Retina (tissue), 1 donor: ENCODE results near the gene FBXO11.

ENCODE experiments used
- DNase-seq: peaks from one replicate; pipeline ENCODE4 v3.0.0-alpha.2; 2016

The FBXO11 gene

GRCh38 chr2:47783486-47784351 is 122.6 kb downstream of the FBXO11 start:
- DNase-seq, result peak; percentile 74

GRCh38 chr2:47782671-47783485 is 123.4 kb downstream of the FBXO11 start, which contains the start of gene MSH6:
TSS of gene MSH6 (plus strand) at chr2:47783145. CDS start at chr2:47783234, 89 bp downstream.
- DNase-seq, result peak; percentile 97

GRCh38 chr2:47782381-47782670 is 124.0 kb downstream of the FBXO11 start:
- DNase-seq, result no peak

- DNase-seq, result no peak
These were observed 126.9 kb downstream of the FBXO11 start for GRCh38 chr2:47779426-47779790.

GRCh38 chr2:47778698-47779425 is 127.4 kb downstream of the FBXO11 start:
- DNase-seq, result no peak

GRCh38 chr2:47777277-47777937 is 128.9 kb downstream of the FBXO11 start:
- no peak for DNase-seq

GRCh38 chr2:47774567-47774966 is 131.7 kb downstream of the FBXO11 start:
- DNase-seq, result no peak

GRCh38 chr2:47772343-47772742 is 134.0 kb downstream of the FBXO11 start:
- no peak for DNase-seq

- no peak for DNase-seq
These were observed 135.1 kb downstream of the FBXO11 start for GRCh38 chr2:47771211-47771610.

GRCh38 chr2:47769318-47769717 is 137.0 kb downstream of the FBXO11 start:
- no peak for DNase-seq

- DNase-seq, result peak; percentile 89
These were observed 138.3 kb downstream of the FBXO11 start for GRCh38 chr2:47767880-47768609.

- no peak for DNase-seq
These were observed 138.8 kb downstream of the FBXO11 start for GRCh38 chr2:47767497-47767844.

GRCh38 chr2:47751856-47752414 is 154.4 kb downstream of the FBXO11 start:
- no peak for DNase-seq

GRCh38 chr2:47747878-47748277 is 158.4 kb downstream of the FBXO11 start:
- no peak for DNase-seq

GRCh38 chr2:47744074-47744473 is 162.2 kb downstream of the FBXO11 start:
- DNase-seq, result no peak

GRCh38 chr2:47741637-47742036 is 164.7 kb downstream of the FBXO11 start:
- DNase-seq, result no peak

- no peak for DNase-seq
These were observed 165.2 kb downstream of the FBXO11 start for GRCh38 chr2:47741101-47741500.
